Parathyroid adenoma (tissue), 2 donors: ENCODE results near the gene ARHGEF1.
A peak's percentile ranks its signal among the peaks of the same experiment; 100 is the strongest.

Source experiments
- H2AFZ ChIP-seq: fragments of 300-600 bp; sonication (generic); one replicate; pipeline ENCODE4 v1.7.0; 2017; ENCODE audit warnings: antibody characterized with exemption, mild to moderate bottlenecking
- H3K27ac ChIP-seq: fragments of 300-600 bp; sonication (generic); one replicate; pipeline ENCODE4 v1.7.0; 2017
- H3K27me3 ChIP-seq: fragments of 300-600 bp; sonication (generic); one replicate; pipeline ENCODE4 v1.7.0; 2017; ENCODE audit warnings: low read length; ENCODE audit not compliant: control insufficient read depth, insufficient read depth
- H3K36me3 ChIP-seq: fragments of 300-600 bp; sonication (generic); one replicate; pipeline ENCODE4 v1.7.0; 2017; ENCODE audit warnings: low read length; ENCODE audit not compliant: control insufficient read depth, insufficient read depth
- H3K4me1 ChIP-seq: fragments of 300-600 bp; sonication (generic); one replicate; pipeline ENCODE4 v1.7.0; 2017; ENCODE audit warnings: control low read depth
- H3K4me2 ChIP-seq: fragments of 300-600 bp; sonication (generic); one replicate; pipeline ENCODE4 v1.7.0; 2017; ENCODE audit warnings: low read length
- H3K4me3 ChIP-seq: fragments of 300-600 bp; sonication (generic); one replicate; pipeline ENCODE4 v1.7.0; 2017; ENCODE audit warnings: low read depth, low read length
- H3K79me2 ChIP-seq: fragments of 300-600 bp; sonication (generic); one replicate; pipeline ENCODE4 v1.7.0; 2017; ENCODE audit warnings: control low read depth
- H3K9ac ChIP-seq: fragments of 300-600 bp; sonication (generic); one replicate; pipeline ENCODE4 v1.7.0; 2017; ENCODE audit warnings: mild to moderate bottlenecking
- H3K9me3 ChIP-seq: fragments of 300-600 bp; sonication (generic); one replicate; pipeline ENCODE4 v1.7.0; 2017; ENCODE audit warnings: low read length; ENCODE audit not compliant: control insufficient read depth
- TF ChIP-seq, protein P1 (sequence below): fragments of 300-600 bp; sonication (generic); IDR thresholded peaks from one replicate; pipeline ENCODE4 v1.7.0; 2017; ENCODE audit warnings: antibody characterized with exemption, mild to moderate bottlenecking
- donor health status: primary hyperparathyroidism.

ARHGEF1 gene

DNA sequence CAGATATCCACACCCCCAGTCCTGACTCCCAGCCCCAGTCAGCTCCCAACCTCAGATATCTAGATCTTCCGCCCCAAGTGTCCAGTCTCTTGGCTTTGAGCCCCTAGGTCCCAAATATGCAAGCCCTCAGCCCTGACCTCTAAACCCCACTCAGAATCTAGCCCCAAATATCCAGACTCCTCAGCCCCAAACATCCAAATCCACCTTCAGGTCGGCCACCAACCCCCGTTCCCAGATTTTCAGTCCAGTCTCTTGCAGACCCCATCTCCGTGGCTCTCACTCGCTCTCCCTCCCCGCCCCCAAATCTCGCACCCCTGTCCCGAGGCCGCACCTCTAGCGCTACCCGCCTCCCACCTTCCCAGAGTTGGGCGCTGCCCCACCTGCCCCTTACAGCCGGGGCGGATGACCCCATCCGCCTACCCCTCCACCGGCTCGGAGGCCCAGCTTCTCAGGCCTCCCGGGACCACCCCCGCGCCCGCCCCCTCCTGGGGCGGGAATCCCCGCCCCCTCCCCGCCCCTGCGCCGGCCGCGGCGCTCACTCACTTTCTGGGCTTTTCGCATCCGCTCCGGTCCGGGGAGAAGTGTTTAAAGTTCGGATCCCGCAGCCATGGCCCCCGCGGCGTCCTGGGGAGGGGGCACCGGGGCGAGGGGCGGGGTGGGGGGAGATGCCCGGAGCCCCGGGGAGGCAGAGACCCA lies 44.7 kb downstream of the ARHGEF1 start:
- Histone ChIP-seq H3K27me3 (no peaks in the 10 kb centered on the region), H3K36me3 (no peaks in the 10 kb centered on the region), H2AFZ (peak overlapping the region; percentile 64), H3K4me1 (peaks cover 20% of the 10 kb centered on the region), H3K27ac (no peak overlapping the region), H3K79me2 (no peaks in the 10 kb centered on the region), H3K9me3 (no peaks in the 10 kb centered on the region), H3K4me2 (peak overlapping the region; percentile 93), H3K4me3 (peak overlapping the region; percentile 60), H3K9ac (no peak overlapping the region)
- TF ChIP-seq, protein P1, sequence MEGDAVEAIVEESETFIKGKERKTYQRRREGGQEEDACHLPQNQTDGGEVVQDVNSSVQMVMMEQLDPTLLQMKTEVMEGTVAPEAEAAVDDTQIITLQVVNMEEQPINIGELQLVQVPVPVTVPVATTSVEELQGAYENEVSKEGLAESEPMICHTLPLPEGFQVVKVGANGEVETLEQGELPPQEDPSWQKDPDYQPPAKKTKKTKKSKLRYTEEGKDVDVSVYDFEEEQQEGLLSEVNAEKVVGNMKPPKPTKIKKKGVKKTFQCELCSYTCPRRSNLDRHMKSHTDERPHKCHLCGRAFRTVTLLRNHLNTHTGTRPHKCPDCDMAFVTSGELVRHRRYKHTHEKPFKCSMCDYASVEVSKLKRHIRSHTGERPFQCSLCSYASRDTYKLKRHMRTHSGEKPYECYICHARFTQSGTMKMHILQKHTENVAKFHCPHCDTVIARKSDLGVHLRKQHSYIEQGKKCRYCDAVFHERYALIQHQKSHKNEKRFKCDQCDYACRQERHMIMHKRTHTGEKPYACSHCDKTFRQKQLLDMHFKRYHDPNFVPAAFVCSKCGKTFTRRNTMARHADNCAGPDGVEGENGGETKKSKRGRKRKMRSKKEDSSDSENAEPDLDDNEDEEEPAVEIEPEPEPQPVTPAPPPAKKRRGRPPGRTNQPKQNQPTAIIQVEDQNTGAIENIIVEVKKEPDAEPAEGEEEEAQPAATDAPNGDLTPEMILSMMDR, result no peak

DNA sequence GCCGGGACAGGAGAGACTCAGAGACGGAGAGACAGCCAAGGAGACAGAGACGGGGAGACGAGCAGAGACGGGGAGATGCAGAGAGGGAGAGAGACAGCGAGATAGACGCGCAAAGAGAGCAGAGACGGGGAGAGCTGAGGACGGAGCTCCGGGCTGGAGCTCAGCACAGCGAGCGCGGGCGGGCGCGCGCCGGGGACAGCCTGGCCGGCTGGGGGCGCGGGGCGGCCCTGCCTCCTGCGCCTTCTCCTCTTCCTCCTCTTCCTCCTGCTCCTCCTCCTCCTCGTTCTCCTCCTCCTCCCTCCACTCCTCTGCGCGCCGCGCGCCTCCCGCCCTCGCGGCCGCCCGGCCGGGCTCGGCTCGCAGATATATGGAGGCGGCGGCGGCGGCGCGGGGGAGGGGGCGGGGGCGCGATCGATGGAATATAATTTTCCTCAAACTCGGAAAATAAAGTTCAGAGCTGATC lies 45.3 kb downstream of the ARHGEF1 start, which contains the start of gene ERFL:
ERFL (minus strand) TSS at position 229 of the 463 bp plus-strand sequence. CDS start 15,530 bp downstream, outside the sequence.
- TF ChIP-seq, protein P1, result no peak
- Histone ChIP-seq H3K27me3 (no peaks in the 10 kb centered on the region), H3K9me3 (no peaks in the 10 kb centered on the region), H3K4me2 (peak within 1 kb of the TSS; percentile 93), H3K79me2 (no peaks in the 10 kb centered on the region), H3K9ac (no peak within 1 kb of the TSS), H3K36me3 (no peaks in the 10 kb centered on the region), H3K4me1 (peaks cover 20% of the 10 kb centered on the region), H3K4me3 (peak within 1 kb of the TSS; percentile 60), H2AFZ (peak within 1 kb of the TSS; percentile 64), H3K27ac (no peak within 1 kb of the TSS)

DNA sequence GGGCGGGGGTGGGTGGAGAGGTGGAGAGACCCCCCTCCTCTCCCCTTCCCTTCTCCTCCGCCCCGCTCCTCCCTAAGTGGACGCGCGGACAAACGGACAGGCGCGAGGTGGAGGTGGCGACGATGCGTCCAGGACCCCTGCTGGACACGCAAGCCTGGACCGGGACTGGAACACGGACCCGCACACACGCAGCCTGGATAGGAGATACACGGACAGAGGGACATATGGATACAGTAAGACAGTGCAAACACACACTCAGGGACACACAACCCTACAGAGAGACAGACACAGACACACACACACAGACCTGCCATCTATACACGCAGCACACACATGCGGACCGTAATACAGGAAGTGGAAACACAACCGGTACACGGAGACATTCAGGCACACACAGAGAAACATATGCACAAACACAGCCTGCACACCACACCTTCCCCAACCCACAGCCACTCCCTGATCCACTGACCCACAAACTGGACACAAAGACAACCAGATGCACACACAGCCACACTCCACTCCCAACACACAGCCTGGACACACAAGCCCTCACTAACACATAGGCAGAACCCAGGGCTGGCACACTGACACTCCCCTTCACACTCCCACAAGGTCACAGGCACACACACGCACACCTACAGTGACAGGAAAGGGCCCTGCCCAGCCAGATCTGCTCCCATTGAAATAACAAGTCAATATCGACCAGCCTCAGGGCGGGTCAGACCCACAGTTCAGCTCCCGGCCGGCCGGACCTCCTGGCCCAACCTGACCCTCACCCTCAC lies 46.0 kb downstream of the ARHGEF1 start:
- H3K4me1 ChIP-seq, result peaks cover 20% of the 10 kb centered on the region
- no peak overlapping the region for H3K9ac ChIP-seq
- H3K27ac ChIP-seq, result no peak overlapping the region
- TF ChIP-seq, protein P1, result no peak
- H3K79me2 ChIP-seq, result no peaks in the 10 kb centered on the region
- peak overlapping the region; percentile 33 for H2AFZ ChIP-seq
- H3K4me3 ChIP-seq, result peak overlapping the region; percentile 60
- no peaks in the 10 kb centered on the region for H3K9me3 ChIP-seq
- H3K36me3 ChIP-seq, result no peaks in the 10 kb centered on the region
- peak overlapping the region; percentile 93 for H3K4me2 ChIP-seq
- H3K27me3 ChIP-seq, result no peaks in the 10 kb centered on the region

DNA sequence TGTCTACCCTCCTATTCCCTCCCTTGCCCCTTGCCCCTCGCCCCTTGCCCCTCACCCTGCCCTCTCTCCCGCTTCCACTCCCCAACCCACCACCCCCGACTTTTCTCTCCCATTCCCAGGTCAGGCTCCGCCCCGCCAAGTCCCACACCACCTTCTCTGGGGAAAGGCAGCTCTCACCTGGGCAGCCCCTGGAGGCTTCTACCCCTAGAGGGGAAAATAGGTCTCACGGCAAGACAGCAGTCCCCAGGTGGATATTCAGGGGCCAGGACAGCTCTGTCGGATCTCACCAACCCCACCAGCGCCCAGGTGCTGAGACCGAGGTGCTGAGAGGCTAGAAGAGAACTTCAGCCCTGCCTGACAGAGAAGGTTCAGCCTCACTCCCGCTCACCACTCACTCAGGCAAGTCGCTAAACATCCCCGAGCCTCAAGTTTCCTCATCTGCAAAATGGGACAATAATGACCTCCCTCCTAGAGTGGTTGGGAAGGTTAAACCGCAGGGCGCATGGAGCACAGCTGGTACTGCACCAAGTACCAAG lies 46.6 kb downstream of the ARHGEF1 start:
- Histone ChIP-seq H3K4me3 (no peak overlapping the region), H3K27me3 (no peaks in the 10 kb centered on the region), H3K27ac (no peak overlapping the region), H3K9me3 (no peaks in the 10 kb centered on the region), H2AFZ (no peak overlapping the region), H3K79me2 (no peaks in the 10 kb centered on the region), H3K36me3 (no peaks in the 10 kb centered on the region), H3K9ac (no peak overlapping the region), H3K4me1 (peaks cover 20% of the 10 kb centered on the region), H3K4me2 (no peak overlapping the region)
- TF ChIP-seq, protein P1, result no peak
